ENCODE measurements around the gene ETFA. TPM values are rescaled to one million over a fixed set of nuclear protein-coding genes. Genes with fewer than 3 reads are reported as not detected.

Gene ETFA
- total and polyA plus RNA-seq, 9 of the 15 experiments (the other 6 are each of a cell fraction or from before 2014, with no cell fraction given) = 130 to 543 (median 232) TPM

- no peak for TF ChIP-seq GMEB1 (CRISPR knock-in tag; IDR thresholded peaks at IDR 0.05)
- no peak for TF ChIP-seq SAFB (IDR thresholded peaks at IDR 0.05; ENCODE audit: borderline replicate concordance, low read depth, low read length)
- no peak for TF ChIP-seq ELF4 (CRISPR knock-in tag; IDR thresholded peaks at IDR 0.05)
- no peak for TF ChIP-seq ZKSCAN8 (CRISPR knock-in tag; IDR thresholded peaks at IDR 0.05)
- no peak for TF ChIP-seq CLOCK (CRISPR knock-in tag; IDR thresholded peaks at IDR 0.05; ENCODE audit: borderline replicate concordance)
- TF ChIP-seq JUN (IDR thresholded peaks at IDR 0.05; ENCODE audit: borderline replicate concordance, low read depth, low read length) = no peak
- TF ChIP-seq JUN (CRISPR knock-in tag; IDR thresholded peaks at IDR 0.05; ENCODE audit: borderline replicate concordance) = no peak
- TF ChIP-seq GABPA (tag; conservative IDR thresholded peaks at IDR 0.05; ENCODE audit: low read depth) = no peak
- no peak for TF ChIP-seq HNRNPH1 (optimal IDR thresholded peaks at IDR 0.05; ENCODE audit: low read depth, low read length)
- TF ChIP-seq LARP7 (IDR thresholded peaks at IDR 0.05) = 0 out of 2 replicates have a peak, but pooled peaks have one; percentile 57
- TF ChIP-seq MYC (IDR thresholded peaks at IDR 0.05; ENCODE audit: low read depth, low read length) = no peak
- TF ChIP-seq MYC (CRISPR knock-in tag; IDR thresholded peaks at IDR 0.05; ENCODE audit: borderline replicate concordance, low read depth) = no peak
- TF ChIP-seq FOSL1 (tag; conservative IDR thresholded peaks at IDR 0.05) = no peak
- TF ChIP-seq ADNP (tag; IDR thresholded peaks at IDR 0.05) = no peak
- no peak for TF ChIP-seq CBFA2T2 (conservative IDR thresholded peaks at IDR 0.05)
- TF ChIP-seq TEAD2 (tag; IDR thresholded peaks at IDR 0.05) = no peak
- no peak for TF ChIP-seq ZHX1 (conservative IDR thresholded peaks at IDR 0.05; ENCODE audit: low read length)
- no peak for TF ChIP-seq SNAPC5 (CRISPR knock-in tag; IDR thresholded peaks at IDR 0.05)
- TF ChIP-seq BDP1 (IDR thresholded peaks at IDR 0.05; ENCODE audit: insufficient read depth, insufficient read length) = no peak
- no peak for TF ChIP-seq FOXP1 (CRISPR knock-in tag; IDR thresholded peaks at IDR 0.05)
- TF ChIP-seq THAP7 (CRISPR knock-in tag; IDR thresholded peaks at IDR 0.05) = no peak
- TF ChIP-seq ZNF551 (CRISPR knock-in tag; IDR thresholded peaks at IDR 0.05) = no peak
Observed at GRCh38 chr15:76337059-76337695, 25.9 kb upstream of the ETFA start (continued).
